Endothelial cell (in vitro differentiated cells): ENCODE data around the gene METTL8. TPM values are rescaled to one million over a fixed set of nuclear protein-coding genes. Genes with fewer than 3 reads are reported as not detected.
"Not testable (repeated sequence)": the region's sequence is repeated elsewhere in the genome, so short reads cannot be mapped to it uniquely, and the experiment has no call there.

Experiments used
- DNase-seq: peaks from one replicate; pipeline ENCODE4 v3.0.0; 2021; ENCODE audit warnings: low spot score
- H3K27ac Mint-ChIP-seq: one replicate; pipeline ENCODE4 v1.8.0; 2021; ENCODE audit warnings: mixed read lengths, inconsistent platforms; ENCODE audit not compliant: unreplicated experiment
- H3K27me3 Mint-ChIP-seq: one replicate; pipeline ENCODE4 v1.8.0; 2021; ENCODE audit warnings: mild to moderate bottlenecking, moderate library complexity, mixed read lengths, inconsistent platforms; ENCODE audit not compliant: unreplicated experiment
- H3K36me3 Mint-ChIP-seq: one replicate; pipeline ENCODE4 v1.8.0; 2021; ENCODE audit warnings: mild to moderate bottlenecking, low read depth, mixed read lengths, inconsistent platforms; ENCODE audit not compliant: unreplicated experiment
- H3K4me1 Mint-ChIP-seq: one replicate; pipeline ENCODE4 v1.8.0; 2021; ENCODE audit warnings: mild to moderate bottlenecking, mixed read lengths, inconsistent platforms; ENCODE audit not compliant: unreplicated experiment
- H3K4me3 Mint-ChIP-seq: one replicate; pipeline ENCODE4 v1.8.0; 2021; ENCODE audit warnings: mild to moderate bottlenecking, mixed read lengths, inconsistent platforms; ENCODE audit not compliant: unreplicated experiment
- H3K9me3 Mint-ChIP-seq: one replicate; pipeline ENCODE4 v1.8.0; 2021; ENCODE audit warnings: mixed read lengths, inconsistent platforms; ENCODE audit not compliant: unreplicated experiment
- total RNA-seq: library from RNA; stranded (reverse); fragmentation: NEBNext Ultra II Directional; extraction: Animal tissue kit (Norgen Biotek cat#: 25700); gene quantifications from one replicate; pipeline ENCODE4 v1.2.1, GENCODE V29; 2021; ENCODE audit not compliant: unreplicated experiment
- TF ChIP-seq, protein P1 (sequence below): fragments of 200-600 bp; sonication (generic); IDR thresholded peaks from one replicate; pipeline ENCODE4 v1.5.0; 2021; ENCODE audit warnings: antibody characterized with exemption; ENCODE audit not compliant: unreplicated experiment

Gene METTL8
- total RNA-seq, 1 donor from 2014 or later, result 18.2 TPM

DNA sequence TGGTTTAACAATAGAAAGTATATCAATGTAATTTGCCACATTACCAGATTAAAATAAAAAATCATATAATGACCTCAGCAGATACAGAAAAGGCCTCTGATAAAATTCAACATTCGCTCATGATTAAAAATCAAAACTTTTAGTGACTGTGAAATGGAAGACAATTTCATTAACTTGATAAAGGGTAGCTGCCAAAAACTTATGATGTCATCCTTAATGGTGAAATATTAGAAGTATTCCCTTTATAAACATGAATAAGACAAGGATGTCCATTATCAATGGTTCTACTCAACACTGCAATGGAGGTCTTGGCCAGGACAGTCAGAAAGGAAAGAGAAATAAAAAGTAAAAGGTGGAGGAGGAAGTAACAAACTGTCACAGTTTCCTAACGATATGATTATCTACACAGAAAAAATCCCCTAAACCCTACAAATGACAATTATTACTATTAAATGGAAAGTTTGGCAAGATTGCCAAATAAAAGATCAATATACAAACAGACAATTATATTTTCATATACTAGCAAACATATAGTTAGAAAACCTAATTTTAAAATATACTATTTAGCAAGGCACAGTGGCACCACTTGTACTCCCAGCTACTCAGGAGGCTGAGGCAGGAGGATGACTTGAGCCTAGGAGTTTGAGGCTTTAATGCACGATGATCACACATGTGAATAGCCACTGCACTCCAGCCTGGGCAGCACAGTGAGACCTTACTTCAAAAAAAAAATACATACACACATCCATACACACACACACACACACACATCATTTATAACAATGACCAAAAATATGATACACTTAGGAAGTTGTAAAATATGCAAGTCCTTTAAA lies 12.8 kb downstream of the METTL8 start:
- H3K36me3 Mint-ChIP-seq, result peaks cover 26% of the 10 kb centered on the region
- H3K4me3 Mint-ChIP-seq, result no peak overlapping the region
- H3K27me3 Mint-ChIP-seq, result no peaks in the 10 kb centered on the region
- peaks cover 3% of the 10 kb centered on the region for H3K4me1 Mint-ChIP-seq
- TF ChIP-seq, protein P1, sequence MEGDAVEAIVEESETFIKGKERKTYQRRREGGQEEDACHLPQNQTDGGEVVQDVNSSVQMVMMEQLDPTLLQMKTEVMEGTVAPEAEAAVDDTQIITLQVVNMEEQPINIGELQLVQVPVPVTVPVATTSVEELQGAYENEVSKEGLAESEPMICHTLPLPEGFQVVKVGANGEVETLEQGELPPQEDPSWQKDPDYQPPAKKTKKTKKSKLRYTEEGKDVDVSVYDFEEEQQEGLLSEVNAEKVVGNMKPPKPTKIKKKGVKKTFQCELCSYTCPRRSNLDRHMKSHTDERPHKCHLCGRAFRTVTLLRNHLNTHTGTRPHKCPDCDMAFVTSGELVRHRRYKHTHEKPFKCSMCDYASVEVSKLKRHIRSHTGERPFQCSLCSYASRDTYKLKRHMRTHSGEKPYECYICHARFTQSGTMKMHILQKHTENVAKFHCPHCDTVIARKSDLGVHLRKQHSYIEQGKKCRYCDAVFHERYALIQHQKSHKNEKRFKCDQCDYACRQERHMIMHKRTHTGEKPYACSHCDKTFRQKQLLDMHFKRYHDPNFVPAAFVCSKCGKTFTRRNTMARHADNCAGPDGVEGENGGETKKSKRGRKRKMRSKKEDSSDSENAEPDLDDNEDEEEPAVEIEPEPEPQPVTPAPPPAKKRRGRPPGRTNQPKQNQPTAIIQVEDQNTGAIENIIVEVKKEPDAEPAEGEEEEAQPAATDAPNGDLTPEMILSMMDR, result no peak
- DNase-seq, result no peak
- H3K9me3 Mint-ChIP-seq, result peaks cover 14% of the 10 kb centered on the region
- no peak overlapping the region for H3K27ac Mint-ChIP-seq

DNA sequence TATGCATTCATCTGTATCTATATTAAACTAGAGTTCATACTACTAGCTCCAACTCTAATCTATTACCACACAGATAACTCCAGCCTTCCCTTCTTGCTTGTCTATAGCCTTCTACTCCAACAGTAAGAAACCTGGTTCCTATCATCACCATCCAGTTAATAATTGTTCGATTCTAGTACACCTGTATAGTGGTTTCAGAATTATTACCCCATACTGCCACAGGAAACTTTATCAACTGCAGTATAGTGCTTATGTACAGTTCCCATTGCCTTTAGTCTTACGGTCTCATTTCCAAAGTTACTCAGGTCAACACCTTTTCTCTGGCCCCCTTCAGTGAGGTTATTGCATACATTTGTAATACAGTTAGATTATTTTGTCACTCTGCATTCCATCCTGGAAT lies 14.5 kb downstream of the METTL8 start:
- H3K4me3 Mint-ChIP-seq, result no peak overlapping the region
- no peaks in the 10 kb centered on the region for H3K27me3 Mint-ChIP-seq
- TF ChIP-seq, protein P1, result no peak
- peaks cover 8% of the 10 kb centered on the region for H3K9me3 Mint-ChIP-seq
- no peak for DNase-seq
- peaks cover 6% of the 10 kb centered on the region for H3K4me1 Mint-ChIP-seq
- H3K36me3 Mint-ChIP-seq, result peaks cover 13% of the 10 kb centered on the region
- no peak overlapping the region for H3K27ac Mint-ChIP-seq

DNA sequence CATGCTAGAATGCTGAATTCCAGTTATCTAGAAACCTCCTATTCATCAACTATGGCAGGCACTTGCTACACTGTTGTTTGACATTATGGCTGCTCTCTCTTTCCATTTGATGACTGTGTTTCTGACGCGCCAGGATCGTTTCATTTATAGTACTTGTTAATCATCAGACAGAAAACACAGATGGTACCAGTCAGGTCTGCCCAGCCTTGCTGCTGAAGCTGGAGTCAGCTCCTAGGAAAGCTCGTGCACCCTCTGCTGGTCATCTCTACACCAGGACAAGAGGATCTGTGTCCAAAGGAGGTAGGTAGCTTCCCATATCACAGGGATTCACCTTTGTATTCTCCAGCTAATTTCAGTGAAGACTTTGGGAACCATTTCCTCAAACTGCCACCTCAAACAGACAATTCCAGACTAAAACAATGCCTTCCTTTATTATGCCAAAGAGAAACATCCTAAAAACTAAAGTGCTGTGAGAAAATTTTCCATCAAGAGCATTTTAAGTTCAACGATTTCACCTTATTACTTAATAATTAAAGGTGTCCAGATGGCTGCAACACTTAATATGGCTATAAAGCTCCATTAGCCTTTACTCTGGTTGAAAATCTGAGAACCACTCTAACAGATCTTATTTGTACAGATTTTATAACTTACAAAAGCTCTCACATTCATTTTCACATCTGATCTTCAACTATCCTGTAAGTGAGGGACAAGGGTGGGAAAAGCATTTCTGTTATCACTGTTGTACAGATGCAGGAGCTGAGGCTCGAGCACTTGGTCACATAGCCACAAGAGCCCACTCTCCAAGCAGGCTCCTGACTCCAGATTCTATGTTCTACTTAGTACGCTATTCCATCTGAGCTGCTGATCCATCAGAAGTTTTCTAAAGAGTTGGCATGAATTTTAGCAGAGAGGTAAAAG lies 17.5 kb downstream of the METTL8 start:
- Mint-ChIP-seq H3K27me3 (no peaks in the 10 kb centered on the region), H3K9me3 (no peaks in the 10 kb centered on the region), H3K4me1 (peaks cover 6% of the 10 kb centered on the region), H3K4me3 (no peak overlapping the region), H3K36me3 (no peaks in the 10 kb centered on the region), H3K27ac (no peak overlapping the region)
- TF ChIP-seq, protein P1, result peak; percentile 51
- DNase-seq, result peak; percentile 83

DNA sequence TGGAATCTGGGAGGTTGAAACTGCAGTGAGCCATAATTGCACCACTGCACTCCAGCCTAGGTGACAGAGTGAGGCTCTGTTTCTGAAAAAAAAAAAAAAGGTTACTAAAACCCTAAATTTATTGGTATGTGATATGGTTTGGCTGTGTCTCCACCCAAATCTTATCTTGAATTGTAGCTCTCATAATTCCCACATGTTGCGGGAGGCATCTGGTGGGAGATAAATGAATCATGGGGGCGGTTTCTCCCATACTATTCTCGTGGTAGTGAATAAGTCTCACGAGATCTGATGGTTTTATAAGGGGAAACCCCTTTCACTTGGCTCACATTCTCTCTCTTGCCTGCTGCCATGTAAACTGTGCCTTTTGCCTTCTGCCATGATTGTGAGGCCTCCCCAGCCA lies 19.1 kb downstream of the METTL8 start:
- H3K27me3 Mint-ChIP-seq, DNase-seq, H3K9me3 Mint-ChIP-seq, H3K36me3 Mint-ChIP-seq, H3K4me3 Mint-ChIP-seq, H3K27ac Mint-ChIP-seq: not testable (repeated sequence)
- H3K4me1 Mint-ChIP-seq, result peaks cover 14% of the 10 kb centered on the region

DNA sequence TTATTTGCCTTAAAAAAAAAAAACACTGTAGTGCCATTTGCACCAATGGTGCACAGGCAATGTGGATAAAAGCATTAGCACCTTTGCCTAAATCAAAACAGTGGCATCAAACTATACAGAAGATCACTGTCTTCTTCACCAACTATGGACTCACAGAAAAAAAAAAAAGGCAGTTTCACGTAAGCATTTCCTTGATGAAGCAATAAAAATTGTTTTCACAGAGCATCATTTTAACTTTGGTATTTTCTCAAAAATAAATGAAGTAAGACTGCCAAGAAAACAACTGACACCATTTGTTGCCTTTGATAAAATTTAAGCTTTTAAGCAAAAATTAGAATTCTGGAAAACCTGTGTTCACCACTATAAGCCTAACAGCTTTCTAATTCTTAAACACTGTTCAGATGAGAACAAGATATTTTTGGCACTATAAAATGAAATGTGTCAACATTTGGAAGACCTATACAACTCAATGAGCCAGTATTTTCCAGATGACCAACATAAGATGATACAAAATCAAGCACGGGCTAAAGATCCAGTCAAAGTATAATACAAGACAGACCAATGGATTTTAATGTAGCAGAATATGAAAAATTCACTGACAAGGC lies 21.1 kb downstream of the METTL8 start:
- no peak overlapping the region for H3K4me3 Mint-ChIP-seq
- H3K27ac Mint-ChIP-seq, result no peak overlapping the region
- no peaks in the 10 kb centered on the region for H3K9me3 Mint-ChIP-seq
- peaks cover 18% of the 10 kb centered on the region for H3K4me1 Mint-ChIP-seq
- TF ChIP-seq, protein P1, result no peak
- H3K27me3 Mint-ChIP-seq, result no peaks in the 10 kb centered on the region
- DNase-seq, result no peak
- H3K36me3 Mint-ChIP-seq, result no peaks in the 10 kb centered on the region
